DMS79 treated with DMSO at 0.1 percent for 48 hours (cell line): Measurements from ENCODE around the gene EHBP1L1.

Source experiments
- DNase-seq: peaks from one replicate; lab custom pipeline; 2025; lab: John Stamatoyannopoulos, UW

EHBP1L1 gene

DNA sequence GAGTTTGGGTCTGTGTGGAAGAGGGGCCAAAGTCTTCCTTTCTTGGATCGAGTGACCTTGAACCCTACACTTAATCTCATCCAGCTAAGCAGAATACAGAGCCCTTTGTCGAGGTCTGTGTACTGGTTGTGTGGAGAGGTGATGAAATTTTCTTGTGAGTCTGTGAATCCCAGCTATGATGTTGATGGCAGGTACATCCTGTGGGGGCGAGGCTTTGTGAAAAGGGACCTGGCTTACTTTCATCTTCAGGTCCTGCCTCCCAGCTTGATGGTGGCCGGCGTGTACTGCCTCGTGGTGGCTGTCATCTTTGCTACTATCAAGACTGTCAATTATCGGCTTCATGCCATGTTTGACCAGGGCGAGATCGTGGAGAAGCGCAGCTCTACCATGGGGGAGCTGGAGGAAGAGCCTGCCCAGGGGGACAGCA is 40.7 kb downstream of the EHBP1L1 start:
- DNase-seq, result no peak

DNA sequence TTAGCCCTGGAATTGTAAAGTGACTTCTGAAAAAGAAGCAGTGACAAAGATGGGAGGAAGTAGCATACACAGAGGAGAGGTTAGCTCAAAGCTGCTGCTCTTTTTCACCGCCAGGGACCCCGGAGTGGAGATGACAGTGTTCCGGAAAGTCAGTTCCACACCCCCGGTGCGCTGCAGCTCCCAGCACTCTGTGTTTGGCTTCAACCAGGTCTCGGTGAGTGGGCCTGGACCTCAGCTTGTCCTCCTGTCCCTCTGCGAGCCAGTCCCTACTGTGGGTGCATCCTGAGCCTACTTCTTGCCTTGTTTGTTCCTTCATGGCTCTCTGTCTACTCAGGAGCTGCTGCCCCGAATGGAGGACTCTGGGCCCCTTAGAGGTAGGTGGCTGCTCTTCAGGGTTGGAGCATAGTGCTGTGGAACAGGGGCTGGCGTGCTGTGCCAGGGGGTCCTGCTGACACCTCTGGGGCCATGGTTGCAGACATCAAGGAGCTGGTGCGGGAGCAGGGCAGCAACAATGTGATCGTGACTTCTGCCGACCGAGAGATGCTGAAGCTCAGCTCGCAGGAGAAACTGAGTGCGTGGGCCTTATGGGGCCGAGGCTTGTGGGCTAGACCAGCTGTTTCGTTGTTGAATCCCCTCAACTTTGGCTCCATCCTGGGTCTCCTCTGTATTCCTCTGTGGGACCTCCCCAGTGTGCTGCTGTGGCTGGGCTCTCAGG is 41.4 kb downstream of the EHBP1L1 start:
- no peak for DNase-seq

DNA sequence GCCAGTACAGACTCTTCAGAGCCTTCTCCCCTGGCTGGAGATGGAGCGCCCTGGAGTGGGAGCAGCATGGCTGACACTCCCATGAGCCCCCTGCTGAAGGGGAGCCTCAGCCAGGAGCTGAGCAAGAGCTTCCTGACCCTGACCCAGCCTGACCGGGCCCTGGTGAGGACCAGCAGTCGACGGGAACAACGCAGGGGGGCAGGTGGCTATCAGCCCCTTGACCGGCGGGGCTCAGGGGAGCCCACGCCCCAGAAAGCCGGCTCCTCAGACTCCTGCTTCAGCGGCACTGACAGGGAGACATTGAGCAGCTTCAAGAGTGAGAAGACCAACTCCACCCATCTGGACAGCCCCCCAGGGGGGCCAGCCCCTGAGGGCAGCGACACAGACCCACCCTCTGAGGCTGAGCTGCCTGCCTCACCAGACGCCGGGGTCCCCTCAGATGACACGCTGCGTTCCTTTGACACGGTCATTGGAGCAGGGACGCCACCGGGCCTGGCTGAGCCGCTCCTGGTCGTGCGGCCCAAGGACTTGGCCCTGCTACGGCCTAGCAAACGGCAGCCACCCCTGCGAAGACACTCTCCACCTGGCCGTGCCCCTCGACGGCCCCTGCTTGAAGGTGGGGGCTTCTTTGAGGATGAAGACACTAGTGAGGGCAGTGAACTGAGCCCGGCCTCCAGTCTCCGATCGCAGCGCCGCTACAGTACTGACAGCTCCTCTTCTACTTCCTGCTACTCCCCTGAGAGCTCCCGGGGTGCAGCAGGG is 42.3 kb downstream of the EHBP1L1 start:
- DNase-seq, result no peak

DNA sequence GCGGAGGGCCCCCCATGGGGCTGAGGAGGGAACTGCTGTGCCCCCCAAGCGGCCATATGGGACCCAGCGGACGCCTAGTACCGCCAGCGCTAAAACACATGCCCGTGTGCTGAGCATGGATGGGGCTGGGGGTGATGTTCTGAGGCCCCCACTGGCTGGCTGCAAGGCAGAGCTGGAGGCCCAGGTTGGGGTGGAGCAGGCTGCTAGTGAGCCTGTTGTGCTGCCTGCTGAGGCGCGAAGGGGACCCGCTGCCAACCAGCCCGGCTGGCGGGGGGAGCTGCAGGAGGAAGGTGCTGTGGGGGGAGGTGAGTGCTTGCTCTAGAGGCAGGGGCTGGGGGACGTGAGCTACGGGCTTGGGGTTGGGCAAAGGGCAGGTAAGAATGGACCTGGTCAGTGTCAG is 42.9 kb downstream of the EHBP1L1 start:
- DNase-seq, result no peak

DNA sequence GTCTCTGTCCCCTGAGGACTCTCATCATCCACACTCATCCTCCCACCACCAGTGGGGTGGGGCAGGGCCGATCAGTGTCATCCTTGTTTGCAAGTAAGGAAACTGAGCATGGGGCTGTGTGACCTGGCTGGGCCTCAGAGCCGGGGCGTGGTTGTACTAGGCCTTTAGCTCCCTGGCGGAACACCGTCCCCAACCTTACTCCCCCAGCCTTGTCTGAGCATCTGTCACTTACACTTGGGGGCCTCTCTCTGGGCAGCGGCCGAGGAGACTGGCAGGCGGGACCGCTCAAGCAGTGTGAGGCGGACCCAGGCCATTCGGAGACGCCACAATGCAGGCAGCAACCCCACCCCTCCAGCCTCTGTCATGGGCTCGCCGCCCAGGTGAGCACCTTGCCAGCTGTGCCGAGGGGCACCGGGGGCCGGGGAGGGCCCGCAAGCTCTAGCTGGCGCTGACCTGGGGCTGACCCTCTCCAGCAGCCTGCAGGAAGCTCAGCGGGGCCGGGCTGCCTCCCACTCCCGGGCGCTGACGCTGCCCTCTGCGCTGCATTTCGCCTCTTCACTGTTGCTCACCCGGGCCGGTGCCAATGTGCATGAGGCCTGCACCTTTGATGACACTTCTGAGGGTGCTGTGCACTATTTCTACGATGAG is 43.6 kb downstream of the EHBP1L1 start:
- no peak for DNase-seq

DNA sequence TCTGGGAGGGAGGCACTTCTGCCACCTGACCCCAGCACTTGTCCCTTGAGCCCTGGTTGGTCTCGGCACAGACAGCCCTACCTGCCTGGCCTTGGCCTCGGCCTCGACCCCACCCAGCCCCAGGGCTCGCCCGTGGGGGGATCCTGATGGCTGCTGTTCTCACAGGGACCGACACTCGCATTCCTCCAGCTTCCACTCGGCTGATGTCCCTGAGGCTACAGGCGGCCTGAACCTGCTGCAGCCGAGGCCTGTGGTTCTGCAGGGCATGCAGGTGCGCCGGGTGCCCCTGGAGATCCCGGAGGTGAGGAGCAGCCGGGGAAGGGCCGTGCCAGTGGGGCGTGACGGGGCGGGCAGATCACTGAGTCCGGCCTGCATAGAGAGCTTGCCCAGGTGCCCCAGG is 44.8 kb downstream of the EHBP1L1 start:
- no peak for DNase-seq

DNA sequence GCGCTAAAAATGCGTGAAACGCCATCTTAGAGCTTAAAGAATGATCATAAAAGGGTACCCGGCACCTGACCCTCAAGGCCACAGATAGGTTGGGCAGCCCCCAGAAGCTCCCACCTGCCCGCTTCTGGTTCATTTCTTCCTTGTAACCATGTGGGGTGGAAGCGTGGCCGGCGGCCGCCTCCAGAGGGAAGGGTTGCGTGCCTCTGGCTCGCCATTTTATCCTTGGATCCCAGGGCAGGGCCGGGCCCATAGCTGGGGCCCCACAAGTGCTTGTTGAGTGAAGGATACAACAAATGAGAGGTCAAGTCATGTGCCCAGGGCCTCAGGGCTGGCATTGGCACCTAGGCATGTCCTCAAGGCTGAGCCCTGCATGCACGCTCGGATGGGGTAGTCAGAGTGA is 45.6 kb downstream of the EHBP1L1 start:
- DNase-seq, result no peak

DNA sequence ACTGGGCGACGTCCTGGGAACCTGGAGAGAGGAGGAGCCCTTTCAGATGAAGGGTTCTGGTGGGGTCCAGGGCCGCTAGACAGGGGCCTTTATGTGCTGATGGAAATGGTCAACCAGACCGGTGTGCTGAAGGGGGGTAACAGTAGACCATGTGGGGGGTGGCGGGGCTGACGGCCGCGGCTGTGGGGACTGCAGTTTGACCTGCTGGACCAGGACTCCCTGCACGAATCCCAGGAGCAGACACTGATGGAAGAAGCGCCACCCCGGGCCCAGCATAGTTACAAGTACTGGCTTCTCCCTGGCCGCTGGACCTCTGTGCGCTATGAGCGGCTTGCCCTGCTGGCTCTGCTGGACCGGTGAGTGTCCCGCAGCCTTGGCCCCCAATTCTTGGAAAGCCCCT is 46.2 kb downstream of the EHBP1L1 start:
- DNase-seq, result no peak

DNA sequence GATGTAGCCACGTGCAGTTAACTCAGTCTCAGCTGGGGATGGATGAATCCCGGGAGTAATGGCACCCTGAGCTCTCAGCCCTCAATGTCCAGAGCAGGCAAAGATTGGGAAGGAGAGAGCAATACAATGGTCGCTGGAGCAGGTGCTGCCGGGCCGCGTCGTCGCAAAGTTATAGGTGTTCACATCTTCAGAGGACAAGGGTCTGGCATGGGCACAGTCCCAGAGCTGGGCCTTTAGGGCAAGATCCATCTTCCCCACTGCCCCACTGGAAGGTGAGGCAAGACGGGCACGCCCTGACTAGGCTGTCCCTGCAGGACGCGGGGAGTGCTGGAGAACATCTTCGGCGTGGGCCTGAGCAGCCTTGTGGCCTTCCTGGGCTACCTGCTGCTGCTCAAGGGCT is 47.3 kb downstream of the EHBP1L1 start:
- no peak for DNase-seq

DNA sequence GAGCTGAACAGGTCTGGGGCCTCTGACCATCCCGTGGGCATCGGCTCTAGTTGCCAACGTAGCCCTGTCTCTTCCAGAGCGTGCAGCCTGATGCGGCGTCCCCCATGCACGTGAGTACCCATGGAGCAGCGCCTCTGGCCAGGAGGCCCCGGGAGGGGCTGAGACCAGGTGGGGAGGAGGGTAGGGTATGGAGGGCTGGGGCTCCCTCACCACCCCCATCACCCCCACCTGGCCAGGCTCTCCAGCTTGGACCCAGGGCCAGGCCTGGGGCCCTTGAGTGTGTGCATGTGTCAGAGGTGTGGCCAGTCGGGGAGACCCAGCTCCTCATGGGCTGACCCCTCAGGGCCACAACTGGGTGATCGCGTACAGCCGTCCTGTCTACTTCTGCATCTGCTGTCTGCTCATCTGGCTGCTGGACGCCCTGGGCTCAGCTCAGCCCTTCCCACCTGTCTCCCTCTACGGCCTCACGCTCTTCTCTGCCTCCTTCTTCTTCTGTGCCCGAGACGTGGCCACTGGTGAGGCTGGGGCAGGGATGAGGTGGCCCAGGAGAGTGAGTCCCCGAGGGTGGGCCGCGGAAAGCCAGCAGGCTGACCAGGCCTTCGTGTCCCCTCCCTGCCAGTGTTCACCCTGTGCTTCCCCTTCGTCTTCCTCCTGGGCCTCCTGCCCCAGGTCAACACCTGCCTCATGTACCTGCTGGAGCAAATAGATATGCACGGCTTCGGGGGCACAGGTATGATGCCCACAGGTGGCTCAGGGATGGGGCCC is 48.2 kb downstream of the EHBP1L1 start:
- DNase-seq, result no peak

DNA sequence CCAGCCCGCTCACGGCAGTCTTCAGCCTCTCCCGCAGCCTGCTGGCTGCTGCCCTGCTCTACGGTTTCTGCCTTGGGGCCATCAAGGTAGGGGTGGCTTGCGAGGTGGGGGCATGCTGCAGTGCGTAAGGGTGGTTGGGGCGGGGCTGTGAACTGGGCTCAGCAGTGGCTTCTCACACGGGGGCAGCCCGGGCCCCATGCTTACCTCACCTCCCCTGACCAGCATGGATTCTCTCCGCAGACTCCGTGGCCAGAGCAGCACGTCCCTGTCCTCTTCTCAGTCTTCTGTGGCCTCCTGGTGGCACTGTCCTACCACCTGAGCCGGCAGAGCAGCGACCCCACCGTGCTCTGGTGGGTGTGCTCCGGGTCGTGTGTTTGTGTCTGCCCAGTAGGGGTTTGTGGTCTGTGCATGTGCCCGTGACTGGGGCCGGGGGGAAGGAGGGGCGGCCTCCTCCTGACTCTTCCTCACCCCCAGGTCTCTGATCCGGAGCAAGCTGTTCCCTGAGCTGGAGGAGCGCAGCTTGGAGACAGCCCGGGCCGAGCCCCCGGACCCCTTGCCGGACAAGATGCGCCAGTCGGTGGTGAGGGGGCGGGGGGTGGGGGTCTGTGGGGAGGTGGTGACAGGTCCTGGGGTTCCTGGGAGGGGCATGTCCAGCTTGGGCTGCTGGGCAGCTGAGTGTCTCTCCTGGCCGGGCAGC is 49.2 kb downstream of the EHBP1L1 start:
- DNase-seq, result no peak

DNA sequence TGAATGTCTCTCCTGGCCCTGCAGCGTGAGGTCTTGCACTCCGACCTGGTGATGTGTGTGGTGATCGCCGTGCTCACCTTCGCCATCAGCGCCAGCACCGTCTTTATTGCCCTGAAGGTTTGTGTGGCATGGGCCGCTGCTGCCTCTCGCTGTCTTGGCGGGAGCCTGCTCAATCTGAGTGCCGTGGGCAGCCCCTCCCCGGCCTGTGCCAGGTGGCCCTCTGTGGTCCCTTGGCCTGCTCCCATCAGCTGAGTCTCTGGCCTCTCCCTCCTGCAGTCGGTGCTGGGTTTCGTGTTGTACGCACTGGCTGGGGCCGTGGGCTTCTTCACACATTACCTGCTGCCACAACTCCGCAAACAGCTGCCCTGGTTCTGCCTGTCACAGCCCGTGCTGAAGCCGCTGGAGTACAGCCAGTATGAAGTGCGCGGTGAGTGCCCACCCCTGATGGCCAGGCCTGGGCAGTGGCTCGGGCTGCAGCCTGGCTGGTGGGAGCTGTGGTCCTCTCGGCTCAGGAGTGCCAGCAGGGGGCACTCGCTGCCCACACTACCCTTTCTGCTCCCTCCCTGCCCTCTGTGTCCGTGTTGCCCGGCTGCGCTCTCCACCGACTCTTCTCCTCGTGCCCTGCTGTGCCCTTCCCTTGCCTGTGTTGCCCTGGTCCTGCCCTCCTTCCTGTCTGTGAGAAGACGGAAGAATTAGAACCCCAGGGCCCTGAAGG is 49.9 kb downstream of the EHBP1L1 start:
- DNase-seq, result peak; percentile 33

DNA sequence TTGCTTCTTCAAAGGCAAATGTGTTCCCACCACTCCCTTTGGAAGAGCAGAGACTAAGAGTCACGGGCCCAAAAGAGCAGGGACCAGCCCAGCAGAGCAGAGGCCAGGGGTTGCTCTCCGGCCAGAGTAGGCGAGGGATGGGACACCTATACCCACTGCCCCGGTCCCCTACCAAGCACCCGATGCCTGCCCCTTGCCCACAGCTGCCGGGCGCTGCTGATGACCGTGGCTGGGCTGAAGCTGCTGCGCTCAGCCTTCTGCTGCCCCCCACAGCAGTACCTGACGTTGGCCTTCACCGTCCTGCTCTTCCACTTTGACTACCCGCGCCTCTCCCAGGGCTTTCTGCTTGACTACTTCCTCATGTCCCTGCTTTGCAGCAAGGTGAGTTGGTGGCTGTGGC is 51.3 kb downstream of the EHBP1L1 start:
- DNase-seq, result no peak

DNA sequence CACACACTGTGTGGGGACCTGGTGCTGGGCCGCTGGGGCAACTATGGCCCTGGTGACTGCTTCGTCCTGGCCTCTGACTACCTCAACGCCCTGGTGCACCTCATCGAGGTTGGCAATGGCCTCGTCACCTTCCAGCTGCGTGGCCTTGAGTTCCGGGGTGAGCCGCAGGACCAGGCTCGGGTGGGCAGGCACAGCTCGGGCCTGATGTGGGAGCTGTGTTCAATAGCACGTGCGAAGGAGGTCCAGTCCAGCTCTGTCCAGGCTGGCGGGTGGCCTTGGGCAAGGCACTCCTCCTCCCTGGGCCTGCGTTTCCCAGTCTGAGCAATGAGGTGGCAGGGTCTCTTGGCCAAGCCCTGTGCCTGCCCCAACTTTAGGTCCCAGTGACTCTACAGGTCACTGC is 53.7 kb downstream of the EHBP1L1 start:
- DNase-seq, result no peak

DNA sequence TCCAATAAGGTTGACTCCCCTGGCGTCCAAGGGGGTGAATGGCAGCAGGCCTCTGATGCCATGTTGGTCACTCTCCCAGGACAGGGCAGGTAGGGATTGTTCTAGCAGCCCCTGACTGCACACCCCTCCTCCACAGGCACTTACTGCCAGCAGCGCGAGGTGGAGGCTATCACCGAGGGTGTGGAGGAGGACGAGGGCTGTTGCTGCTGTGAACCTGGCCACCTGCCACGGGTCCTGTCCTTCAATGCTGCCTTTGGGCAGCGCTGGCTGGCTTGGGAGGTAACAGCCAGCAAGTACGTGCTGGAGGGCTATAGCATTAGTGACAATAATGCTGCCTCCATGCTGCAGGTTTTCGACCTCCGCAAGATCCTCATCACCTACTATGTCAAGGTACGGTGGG is 54.4 kb downstream of the EHBP1L1 start:
- no peak for DNase-seq

DNA sequence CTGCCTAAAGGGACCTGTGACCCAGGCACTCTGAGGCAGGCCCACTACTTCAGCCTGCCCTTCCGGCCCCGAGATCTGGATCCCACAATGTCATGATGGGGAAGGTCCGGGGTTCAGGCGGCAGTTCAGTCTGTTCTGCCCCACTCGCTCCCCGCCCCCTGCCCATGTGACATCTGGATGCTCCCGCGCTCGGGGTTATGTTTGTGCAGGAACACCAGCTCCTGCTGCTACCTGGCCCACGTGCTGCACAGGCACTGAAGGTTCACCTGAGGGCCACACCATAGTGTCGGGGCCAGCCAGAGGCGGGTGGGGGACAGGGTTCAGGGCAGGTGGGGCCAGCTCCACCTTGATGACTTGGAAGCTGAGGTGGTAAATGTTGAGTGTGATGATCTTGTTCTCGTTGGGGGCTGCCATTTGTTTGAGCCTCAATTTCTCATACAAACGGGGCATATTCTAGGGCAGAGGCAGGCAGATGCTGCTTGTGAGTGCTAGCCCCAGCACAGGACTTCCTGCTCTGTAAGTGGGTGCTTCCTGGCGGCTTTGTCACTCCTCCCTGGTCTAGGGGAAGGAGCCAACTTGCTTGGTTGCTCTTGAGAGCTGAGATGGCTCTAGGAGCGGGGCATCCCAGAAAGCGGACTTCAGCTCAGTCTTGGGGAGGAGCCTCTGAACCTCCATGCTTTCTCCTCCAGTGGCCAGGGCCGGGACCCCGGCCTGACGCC is 57.7 kb downstream of the EHBP1L1 start:
- no peak for DNase-seq

DNA sequence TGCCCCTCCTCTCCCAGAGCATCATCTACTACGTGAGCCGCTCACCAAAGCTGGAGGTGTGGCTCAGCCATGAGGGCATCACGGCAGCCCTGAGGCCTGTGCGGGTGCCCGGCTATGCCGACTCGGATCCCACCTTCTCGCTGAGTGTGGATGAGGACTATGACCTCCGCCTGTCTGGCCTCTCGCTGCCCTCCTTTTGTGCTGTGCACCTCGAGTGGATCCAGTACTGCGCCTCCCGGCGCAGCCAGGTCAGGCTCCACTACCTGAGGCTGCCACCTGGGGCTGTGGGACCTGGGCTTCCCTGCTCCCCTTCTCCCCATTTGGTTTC is 58.2 kb downstream of the EHBP1L1 start:
- DNase-seq, result no peak

DNA sequence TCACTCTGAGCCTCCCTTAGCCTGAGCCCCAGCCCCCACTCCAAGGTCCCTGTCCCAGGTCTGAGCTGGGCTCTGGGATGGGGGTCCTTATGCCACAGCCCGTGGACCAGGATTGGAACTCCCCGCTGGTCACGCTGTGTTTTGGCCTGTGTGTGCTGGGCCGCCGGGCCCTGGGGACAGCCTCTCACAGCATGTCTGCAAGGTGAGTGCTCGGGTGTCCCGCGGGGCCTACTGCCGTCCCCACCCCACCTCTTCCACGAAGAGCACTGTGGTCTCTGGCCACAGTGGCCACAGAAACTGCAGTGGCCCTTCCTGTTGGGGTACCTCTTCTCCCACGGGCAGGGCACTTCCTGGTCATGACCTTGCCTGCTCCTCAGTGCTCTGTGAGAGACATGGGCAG is 58.6 kb downstream of the EHBP1L1 start:
- DNase-seq, result no peak

DNA sequence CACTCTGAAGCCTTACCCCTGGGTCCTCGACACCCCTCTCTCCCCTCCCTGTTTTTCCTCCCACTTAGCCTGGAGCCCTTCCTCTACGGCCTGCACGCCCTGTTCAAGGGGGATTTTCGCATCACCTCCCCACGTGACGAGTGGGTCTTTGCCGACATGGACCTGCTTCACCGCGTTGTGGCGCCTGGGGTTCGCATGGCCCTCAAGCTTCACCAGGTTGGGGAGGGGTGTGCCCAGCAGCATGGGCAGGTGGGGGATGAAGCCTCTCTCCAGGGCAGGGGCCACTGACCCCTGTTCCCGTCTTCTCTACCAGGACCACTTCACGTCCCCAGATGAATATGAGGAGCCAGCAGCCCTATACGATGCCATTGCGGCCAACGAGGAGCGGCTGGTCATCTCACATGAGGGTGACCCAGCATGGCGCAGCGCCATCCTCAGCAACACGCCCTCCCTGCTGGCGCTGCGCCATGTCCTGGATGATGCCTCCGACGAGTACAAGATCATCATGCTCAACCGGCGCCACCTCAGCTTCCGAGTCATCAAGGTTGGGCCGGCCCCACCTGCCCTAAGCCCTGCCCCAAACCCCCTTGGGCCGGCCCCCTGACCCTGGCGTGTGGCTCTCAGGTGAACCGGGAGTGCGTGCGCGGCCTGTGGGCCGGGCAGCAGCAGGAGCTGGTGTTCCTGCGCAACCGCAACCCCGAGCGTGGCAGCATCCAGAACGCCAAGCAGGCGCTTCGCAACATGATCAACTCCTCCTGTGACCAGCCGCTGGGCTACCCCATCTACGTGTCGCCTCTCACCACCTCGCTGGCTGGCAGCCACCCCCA is 59.3 kb downstream of the EHBP1L1 start:
- DNase-seq, result no peak
